NCI-H1694 treated with DMSO at 0.1 percent for 48 hours (cell line): Measurements from ENCODE around the gene UGT1A9.
"Not testable (repeated sequence)": the region's sequence is repeated elsewhere in the genome, so short reads cannot be mapped to it uniquely, and the experiment has no call there.

Experiments
- DNase-seq: peaks from one replicate; lab custom pipeline; 2025; lab: John Stamatoyannopoulos, UW

Gene UGT1A9

GRCh38 chr2:233680361-233681045 lies 8.8 kb downstream of the UGT1A9 start:
- peak; percentile 17 for DNase-seq

- DNase-seq, result no peak
Measured at GRCh38 chr2:233681521-233682099, 9.9 kb downstream of the UGT1A9 start, which contains the start of gene UGT1A7. TSS of gene UGT1A7 (plus strand) at chr2:233681901. CDS start at chr2:233681938, 37 bp downstream.

GRCh38 chr2:233684640-233685039 lies 12.9 kb downstream of the UGT1A9 start:
- no peak for DNase-seq

GRCh38 chr2:233686928-233687327 lies 15.2 kb downstream of the UGT1A9 start:
- no peak for DNase-seq

- DNase-seq, result no peak
Measured at GRCh38 chr2:233688341-233688740, 16.6 kb downstream of the UGT1A9 start.

- no peak for DNase-seq
Measured at GRCh38 chr2:233689031-233689430, 17.3 kb downstream of the UGT1A9 start.

GRCh38 chr2:233689501-233689900 lies 17.8 kb downstream of the UGT1A9 start:
- DNase-seq, result no peak

GRCh38 chr2:233690444-233690843 lies 18.7 kb downstream of the UGT1A9 start:
- DNase-seq, result no peak

GRCh38 chr2:233691443-233692433 lies 20.0 kb downstream of the UGT1A9 start:
- DNase-seq, result no peak

- no peak for DNase-seq
Measured at GRCh38 chr2:233692648-233693047, 20.9 kb downstream of the UGT1A9 start, which contains the start of gene UGT1A6. TSS of gene UGT1A6 (plus strand) at chr2:233692890. CDS start at chr2:233693005, 115 bp downstream.

- no peak for DNase-seq
Measured at GRCh38 chr2:233693963-233694362, 22.3 kb downstream of the UGT1A9 start.

GRCh38 chr2:233698740-233699139 lies 27.0 kb downstream of the UGT1A9 start:
- DNase-seq, result no peak

- no peak for DNase-seq
Measured at GRCh38 chr2:233699424-233700027, 27.8 kb downstream of the UGT1A9 start.

GRCh38 chr2:233700028-233700635 lies 28.4 kb downstream of the UGT1A9 start:
- no peak for DNase-seq

- not testable (repeated sequence) for DNase-seq
Measured at GRCh38 chr2:233700842-233701241, 29.1 kb downstream of the UGT1A9 start.

GRCh38 chr2:233702238-233702637 lies 30.5 kb downstream of the UGT1A9 start:
- no peak for DNase-seq

- no peak for DNase-seq
Measured at GRCh38 chr2:233705911-233706506, 34.3 kb downstream of the UGT1A9 start.

- no peak for DNase-seq
Measured at GRCh38 chr2:233706720-233707119, 35.0 kb downstream of the UGT1A9 start.

GRCh38 chr2:233707940-233708644 lies 36.4 kb downstream of the UGT1A9 start:
- DNase-seq, result no peak

- DNase-seq, result no peak
Measured at GRCh38 chr2:233708942-233709341, 37.2 kb downstream of the UGT1A9 start.
